ENCODE measurements around the gene CBX4. TPM values are rescaled to one million over a fixed set of nuclear protein-coding genes. Genes with fewer than 3 reads are reported as not detected.

CBX4 gene
- total and polyA plus RNA-seq, 10 donors = 12.3 to 48.0 (median 25.4) TPM

- Histone ChIP-seq H3K27me3 (replicated peaks in 1 of 7) (no peaks in the 10 kb centered on the region), H3K4me1 (peaks cover 28 to 85% (median 70%) of the 10 kb centered on the region in 6 donors), H3K27ac (peak overlapping the region in 5 of 8 donors; percentile 22 to 71 (median 47)), H3K36me3 (peaks cover 3 to 46% (median 23%) of the 10 kb centered on the region in 6 donors), H3K9me3 (no peaks in the 10 kb centered on the region), H3K4me3 (peak overlapping the region in 3 of 8 donors; percentile 13 to 53 (median 26))
- WGBS, 5 donors = 20 to 44% (median 32%) methylated on average over 29 to 72 of the region's 72 CpGs
- TF ChIP-seq POLR2AphosphoS5 (IDR thresholded peaks at IDR 0.05) (peak in 1 of 3 donors; percentile 54), CTCF (IDR thresholded peaks at IDR 0.05 in 8 of 11, conservative IDR thresholded peaks at IDR 0.05 in 3 of 11) (no peak)
- DNase-seq = no peak
- intact Hi-C loops (cut with DNase I; ENCODE audit: low total_unique reads) = loop anchor here (10.0 kb wide), 1 partner anchor 88 kb away; no protein-coding TSS in a partner anchor
These were observed 6.8 kb downstream of the CBX4 start for GRCh38 chr17:79832218-79833109.

- H3K27ac ChIP-seq = peak overlapping the region in 5 of 8 donors; percentile 22 to 71 (median 47)
These were observed 7.7 kb downstream of the CBX4 start for GRCh38 chr17:79831265-79832217.

GRCh38 chr17:79830763-79831264, 8.4 kb downstream of the CBX4 start:
- Histone ChIP-seq H3K4me1 (peaks cover 15 to 82% (median 65%) of the 10 kb centered on the region in 6 donors), H3K36me3 (peaks cover 3 to 35% (median 23%) of the 10 kb centered on the region in 6 donors), H3K4me3 (no peak overlapping the region), H3K27ac (no peak overlapping the region), H3K9me3 (no peaks in the 10 kb centered on the region), H3K27me3 (replicated peaks in 1 of 7) (peaks cover 0 to 13% (median 0%) of the 10 kb centered on the region in 7 donors)
- intact Hi-C loops (cut with DNase I; ENCODE audit: low total_unique reads) = loop anchor here (10.0 kb wide), 1 partner anchor 86 kb away; no protein-coding TSS in a partner anchor
- DNase-seq = no peak
- TF ChIP-seq POLR2AphosphoS5 (IDR thresholded peaks at IDR 0.05) (no peak), POLR2A (IDR thresholded peaks at IDR 0.05) (no peak), CTCF (IDR thresholded peaks at IDR 0.05 in 8 of 11, conservative IDR thresholded peaks at IDR 0.05 in 3 of 11) (no peak)
- WGBS, 5 donors = 73 to 95% (median 92%) methylated on average over 2 to 8 of the region's 8 CpGs

More at GRCh38 chr17:79831265-79832217, 7.7 kb downstream of the CBX4 start:
- intact Hi-C loops (cut with DNase I; ENCODE audit: low total_unique reads) = loop anchor here (10.0 kb wide), 1 partner anchor 87 kb away; no protein-coding TSS in a partner anchor
- TF ChIP-seq POLR2A (IDR thresholded peaks at IDR 0.05) (no peak), POLR2AphosphoS5 (IDR thresholded peaks at IDR 0.05) (peak in 2 of 3 donors; percentile 7 to 43)
- peaks cover 3 to 42% (median 23%) of the 10 kb centered on the region in 6 donors for H3K36me3 ChIP-seq
- peak; percentile 81 for DNase-seq
- WGBS, 5 donors = 35 to 52% (median 45%) methylated on average over 29 to 33 of the region's 33 CpGs
- peak overlapping the region in 3 of 8 donors; percentile 13 to 53 (median 26) for H3K4me3 ChIP-seq
- peaks cover 20 to 82% (median 65%) of the 10 kb centered on the region in 6 donors for H3K4me1 ChIP-seq
- H3K27me3 ChIP-seq (replicated peaks in 1 of 7) = peaks cover 0 to 5% (median 0%) of the 10 kb centered on the region in 7 donors
- H3K9me3 ChIP-seq = no peaks in the 10 kb centered on the region

GRCh38 chr17:79830303-79830702, 8.9 kb downstream of the CBX4 start:
- WGBS, 5 donors = 77 to 83% (median 79%) methylated on average over 8 of the region's 8 CpGs
- intact Hi-C loops (cut with DNase I; ENCODE audit: low total_unique reads) = loop anchor here (10.0 kb wide), 1 partner anchor 86 kb away; no protein-coding TSS in a partner anchor
- Histone ChIP-seq H3K27me3 (replicated peaks in 1 of 7) (peaks cover 0 to 13% (median 0%) of the 10 kb centered on the region in 7 donors), H3K4me3 (no peak overlapping the region), H3K9me3 (no peaks in the 10 kb centered on the region), H3K36me3 (peaks cover 3 to 29% (median 21%) of the 10 kb centered on the region in 6 donors), H3K4me1 (peaks cover 15 to 78% (median 60%) of the 10 kb centered on the region in 6 donors), H3K27ac (no peak overlapping the region)
- no peak for DNase-seq
- no peak for TF ChIP-seq POLR2A (IDR thresholded peaks at IDR 0.05)
- TF ChIP-seq CTCF (IDR thresholded peaks at IDR 0.05 in 8 of 11, conservative IDR thresholded peaks at IDR 0.05 in 3 of 11) = no peak
- no peak for TF ChIP-seq POLR2AphosphoS5 (IDR thresholded peaks at IDR 0.05)
